GM10248 (cell line): ENCODE data around the gene CD300A.

ENCODE experiments used
- CTCF ChIA-PET: fragments of 300-600 bp; sonication (Branson Sonifier 250); formaldehyde crosslinking; extraction: SDS; loops from one replicate; lab custom pipeline; 2021; ENCODE audit warnings: antibody characterized with exemption; lab: Yijun Ruan, JAX
- POLR2A ChIA-PET: fragments of 350-650 bp; sonication (Branson Sonifier 250); formaldehyde crosslinking; extraction: SDS; loops from one replicate; lab custom pipeline; 2020; ENCODE audit warnings: antibody characterized with exemption; lab: Yijun Ruan, JAX
- DNase-seq: peaks from one replicate; pipeline ENCODE4 v3.0.0; 2012; ENCODE audit errors: extremely low spot score
- CTCF ChIP-seq: IDR thresholded peaks from 2 replicates; pipeline ENCODE4 v1.5.1; 2012; ENCODE audit warnings: mild to moderate bottlenecking, low read depth; ENCODE audit errors: extremely low read depth, missing control alignments, control extremely low read depth

CD300A gene

GRCh38 chr17:74453665-74454196 is 12.7 kb upstream of the CD300A start:
- ChIA-PET POLR2A (interaction anchor here (0.7 to 1.5 kb wide), 2 partner anchors 10 to 295 kb away, joined by 4 to 6 read pairs; no protein-coding TSS in a partner anchor), CTCF (interaction anchor here (0.6 to 2.1 kb wide), 8 partner anchors 9 to 92 kb away, joined by 3 to 10 read pairs (median 4); partner anchors contain the start of genes BTBD17 and CD300A)
- TF ChIP-seq CTCF: no peak
- DNase-seq: peak; percentile 96

- CTCF ChIA-PET: interaction anchor here (0.6 to 2.1 kb wide), 13 partner anchors 9 to 156 kb away, joined by 3 to 10 read pairs (median 4); partner anchors contain the start of genes BTBD17 and CD300A
- DNase-seq: no peak
- peak; percentile 25 for TF ChIP-seq CTCF
- POLR2A ChIA-PET: interaction anchor here (0.7 to 1.5 kb wide), 3 partner anchors 9 to 294 kb away, joined by 3 to 6 read pairs (median 4); no protein-coding TSS in a partner anchor
Measured at GRCh38 chr17:74454197-74455024, 12.0 kb upstream of the CD300A start.

GRCh38 chr17:74455025-74455545 is 11.3 kb upstream of the CD300A start:
- ChIA-PET POLR2A (interaction anchor here (0.9 to 1.5 kb wide), 2 partner anchors 10 to 12 kb away, joined by 3 to 6 read pairs; no protein-coding TSS in a partner anchor), CTCF (interaction anchor here (0.7 to 3.2 kb wide), 10 partner anchors 11 to 156 kb away, joined by 3 to 20 read pairs (median 4); partner anchors contain the start of genes BTBD17 and CD300A)
- no peak for DNase-seq
- TF ChIP-seq CTCF: no peak

- TF ChIP-seq CTCF: no peak
- DNase-seq: no peak
- ChIA-PET CTCF (interaction anchor here (0.7 to 4.1 kb wide), 11 partner anchors 9 to 171 kb away, joined by 3 to 52 read pairs (median 6); partner anchors contain the start of gene CD300A), POLR2A (no interaction called here)
Measured at GRCh38 chr17:74455821-74456220, 10.6 kb upstream of the CD300A start.

- TF ChIP-seq CTCF: peak; percentile 99
- peak; percentile 74 for DNase-seq
- ChIA-PET POLR2A (no interaction called here), CTCF (interaction anchor here (0.6 to 4.1 kb wide), 50 partner anchors 9 to 281 kb away, joined by 3 to 52 read pairs (median 5); partner anchors contain the start of gene CD300A)
Measured at GRCh38 chr17:74457146-74457819, 9.2 kb upstream of the CD300A start.

- ChIA-PET CTCF (interaction anchor here (0.6 to 4.1 kb wide), 33 partner anchors 8 to 161 kb away, joined by 3 to 52 read pairs (median 6); partner anchors contain the start of gene CD300A), POLR2A (no interaction called here)
- DNase-seq: no peak
- TF ChIP-seq CTCF: no peak
Measured at GRCh38 chr17:74457820-74458166, 8.6 kb upstream of the CD300A start.
